ENCODE data around the gene HCLS1. TPM values are rescaled to one million over a fixed set of nuclear protein-coding genes. Genes with fewer than 3 reads are reported as not detected.

Gene HCLS1
- total RNA-seq, 1 donor from 2014 or later: not detected

GRCh38 chr3:121681792-121682191, 21.1 kb upstream of the HCLS1 start:
- Mint-ChIP-seq H3K4me1 (ENCODE audit: low read depth, unreplicated experiment) (peaks cover 9% of the 10 kb centered on the region), H3K36me3 (ENCODE audit: unreplicated experiment) (peaks cover 25% of the 10 kb centered on the region), H3K27ac (ENCODE audit: unreplicated experiment) (no peak overlapping the region), H3K9me3 (ENCODE audit: unreplicated experiment) (peaks cover 10% of the 10 kb centered on the region), H3K4me3 (ENCODE audit: unreplicated experiment) (no peak overlapping the region), H3K27me3 (ENCODE audit: unreplicated experiment) (peaks cover 2% of the 10 kb centered on the region)
- TF ChIP-seq CTCF (IDR thresholded peaks at IDR 0.05; ENCODE audit: partially characterized antibody, unreplicated experiment): no peak
- DNase-seq: no peak

- H3K9me3 Mint-ChIP-seq (ENCODE audit: unreplicated experiment): no peaks in the 10 kb centered on the region
- no peak for DNase-seq
- H3K4me3 Mint-ChIP-seq (ENCODE audit: unreplicated experiment): peak overlapping the region; percentile 20
- peaks cover 22% of the 10 kb centered on the region for H3K4me1 Mint-ChIP-seq (ENCODE audit: low read depth, unreplicated experiment)
- TF ChIP-seq CTCF (IDR thresholded peaks at IDR 0.05; ENCODE audit: partially characterized antibody, unreplicated experiment): no peak
- H3K36me3 Mint-ChIP-seq (ENCODE audit: unreplicated experiment): peaks cover 13% of the 10 kb centered on the region
- peak overlapping the region; percentile 59 for H3K27ac Mint-ChIP-seq (ENCODE audit: unreplicated experiment)
- peaks cover 2% of the 10 kb centered on the region for H3K27me3 Mint-ChIP-seq (ENCODE audit: unreplicated experiment)
Observed at GRCh38 chr3:121677141-121677540, 16.4 kb upstream of the HCLS1 start.

GRCh38 chr3:121670676-121671075, 10.0 kb upstream of the HCLS1 start:
- Mint-ChIP-seq H3K4me1 (ENCODE audit: low read depth, unreplicated experiment) (peaks cover 7% of the 10 kb centered on the region), H3K27ac (ENCODE audit: unreplicated experiment) (no peak overlapping the region), H3K27me3 (ENCODE audit: unreplicated experiment) (peaks cover under 1% of the 10 kb centered on the region), H3K36me3 (ENCODE audit: unreplicated experiment) (peaks cover 6% of the 10 kb centered on the region), H3K4me3 (ENCODE audit: unreplicated experiment) (no peak overlapping the region), H3K9me3 (ENCODE audit: unreplicated experiment) (no peaks in the 10 kb centered on the region)
- TF ChIP-seq CTCF (IDR thresholded peaks at IDR 0.05; ENCODE audit: partially characterized antibody, unreplicated experiment): no peak
- no peak for DNase-seq

GRCh38 chr3:121667333-121667732, 6.6 kb upstream of the HCLS1 start:
- Mint-ChIP-seq H3K36me3 (ENCODE audit: unreplicated experiment) (peaks cover 10% of the 10 kb centered on the region), H3K4me1 (ENCODE audit: low read depth, unreplicated experiment) (peaks cover 4% of the 10 kb centered on the region), H3K9me3 (ENCODE audit: unreplicated experiment) (no peaks in the 10 kb centered on the region), H3K4me3 (ENCODE audit: unreplicated experiment) (no peak overlapping the region), H3K27ac (ENCODE audit: unreplicated experiment) (no peak overlapping the region), H3K27me3 (ENCODE audit: unreplicated experiment) (no peaks in the 10 kb centered on the region)
- TF ChIP-seq CTCF (IDR thresholded peaks at IDR 0.05; ENCODE audit: partially characterized antibody, unreplicated experiment): no peak
- DNase-seq: no peak

- Mint-ChIP-seq H3K4me3 (ENCODE audit: unreplicated experiment) (no peak overlapping the region), H3K27ac (ENCODE audit: unreplicated experiment) (no peak overlapping the region), H3K4me1 (ENCODE audit: low read depth, unreplicated experiment) (no peaks in the 10 kb centered on the region)
Observed at GRCh38 chr3:121665488-121665887, 4.8 kb upstream of the HCLS1 start.

More at GRCh38 chr3:121665488-121665887, 4.8 kb upstream of the HCLS1 start:
- no peak for TF ChIP-seq CTCF (IDR thresholded peaks at IDR 0.05; ENCODE audit: partially characterized antibody, unreplicated experiment)
- Mint-ChIP-seq H3K9me3 (ENCODE audit: unreplicated experiment) (no peaks in the 10 kb centered on the region), H3K36me3 (ENCODE audit: unreplicated experiment) (peaks cover 10% of the 10 kb centered on the region), H3K27me3 (ENCODE audit: unreplicated experiment) (no peaks in the 10 kb centered on the region)
- no peak for DNase-seq
